H1 (cell line): ENCODE measurements around the gene B3GAT1. TPM values are rescaled to one million over a fixed set of nuclear protein-coding genes. Genes with fewer than 3 reads are reported as not detected.

ENCODE experiments used
- CTCF ChIA-PET: fragments of 300-600 bp; sonication (Branson Sonifier 250); formaldehyde crosslinking; loops from one replicate; lab custom pipeline; 2021; ENCODE audit not compliant: partially characterized antibody; lab: Charles Lee
- POLR2A ChIA-PET: fragments of 300-600 bp; sonication (Branson Sonifier 250); formaldehyde crosslinking; loops from one replicate; lab custom pipeline; 2021; ENCODE audit warnings: inconsistent platforms; ENCODE audit not compliant: partially characterized antibody; lab: Charles Lee
- DNase-seq, 2 experiments: peaks; one replicate each; pipeline versions ENCODE4 v3.0.0 to v3.0.0-alpha.2; 2010 to 2022; ENCODE audit warnings: low spot score in 2 of 2, low read depth in 1 of 2, mixed read lengths in 1 of 2
- FAIRE-seq: peaks from 2 replicates; lab custom pipeline; 2011; peaks lifted over from hg19 to GRCh38; lab: Jason Lieb, UNC
- H2AFZ ChIP-seq: 2 replicates; pipeline ENCODE4 v1.8.1; 2012; ENCODE audit warnings: low read length, inconsistent platforms
- H2AK5ac ChIP-seq: 2 replicates; pipeline ENCODE4 v1.6.1; 2013; ENCODE audit warnings: low read depth, low read length
- H2BK120ac ChIP-seq: replicated peaks from 2 replicates; pipeline ENCODE3; 2013; ENCODE audit warnings: low read depth, low read length, inconsistent platforms
- H2BK12ac ChIP-seq: 2 replicates; pipeline ENCODE4 v1.6.1; 2013; ENCODE audit warnings: low read depth, low read length
- H2BK15ac ChIP-seq: 2 replicates; pipeline ENCODE4 v1.6.1; 2013; ENCODE audit warnings: low read length
- H2BK20ac ChIP-seq: 2 replicates; pipeline ENCODE4 v1.6.1; 2013; ENCODE audit warnings: low read length
- H2BK5ac ChIP-seq: 2 replicates; pipeline ENCODE4 v1.6.1; 2013; ENCODE audit warnings: low read depth, low read length
- H3K14ac ChIP-seq: 2 replicates; pipeline ENCODE4 v1.6.1; 2013; ENCODE audit warnings: inconsistent platforms; ENCODE audit not compliant: insufficient read length
- H3K18ac ChIP-seq: 2 replicates; pipeline ENCODE4 v1.6.1; 2013; ENCODE audit warnings: low read length; ENCODE audit errors: extremely low read depth
- H3K23ac ChIP-seq: 2 replicates; pipeline ENCODE4 v1.6.1; 2013; ENCODE audit warnings: inconsistent platforms; ENCODE audit not compliant: insufficient read length
- H3K23me2 ChIP-seq: 2 replicates; pipeline ENCODE4 v1.6.1; 2013; ENCODE audit warnings: low read depth, low read length
- H3K27ac ChIP-seq: 2 replicates; pipeline ENCODE4 v1.6.1; 2011; ENCODE audit warnings: low read depth, low read length, inconsistent platforms
- H3K27me3 ChIP-seq, 4 experiments: replicated peaks in 1 of 4; 1 replicate in 1 of 4; 2 replicates in 3 of 4; pipeline versions ENCODE4 v1.6.1 to v1.8.1; 2011 to 2013; ENCODE audit warnings: low read length in 3 of 4, mild to moderate bottlenecking in 3 of 4, inconsistent platforms in 2 of 4, mixed read lengths in 2 of 4, moderate library complexity in 1 of 4; ENCODE audit not compliant: control insufficient read depth in 3 of 4, insufficient read depth in 3 of 4; ENCODE audit errors: extremely low read depth in 1 of 4
- H3K36me3 ChIP-seq, 4 experiments: 2 replicates each; pipeline versions ENCODE4 v1.6.1 to v1.8.1; 2011 to 2013; ENCODE audit warnings: mild to moderate bottlenecking in 4 of 4, low read length in 3 of 4, moderate library complexity in 2 of 4, control low read depth in 1 of 4, inconsistent platforms in 1 of 4; ENCODE audit not compliant: insufficient read depth in 4 of 4, control insufficient read depth in 2 of 4
- H3K4ac ChIP-seq: replicated peaks from 2 replicates; pipeline ENCODE3; 2013; ENCODE audit warnings: low read length, low read depth, mixed read lengths, inconsistent platforms; ENCODE audit not compliant: insufficient read length
- H3K4me1 ChIP-seq, 4 experiments: replicated peaks in 1 of 4; 1 replicate in 1 of 4; 2 replicates in 3 of 4; pipeline versions ENCODE4 v1.6.1 to v1.8.1; 2011 to 2013; ENCODE audit warnings: low read length in 3 of 4, inconsistent platforms in 2 of 4, mixed read lengths in 1 of 4; ENCODE audit not compliant: insufficient read depth in 4 of 4, control insufficient read depth in 3 of 4
- H3K4me2 ChIP-seq, 2 experiments: 2 replicates each; pipeline versions ENCODE4 v1.6.1 to v1.8.1; 2011 to 2013; ENCODE audit warnings: low read depth in 2 of 2, low read length in 2 of 2, control low read depth in 1 of 2, inconsistent platforms in 1 of 2, mild to moderate bottlenecking in 1 of 2; ENCODE audit not compliant: insufficient read depth in 1 of 2
- H3K4me3 ChIP-seq, 4 experiments: fragments of 200-600, 300-600 bp in 1 of 4; sonication (generic), shearing (Covaris generic), sonication (Bioruptor Twin) in 1 of 4; 2 replicates each; pipeline versions ENCODE4 v1.5.1 to v1.8.1; 2011 to 2016; ENCODE audit warnings: low read length in 4 of 4, low read depth in 3 of 4, control low read depth in 2 of 4, inconsistent platforms in 2 of 4, mild to moderate bottlenecking in 2 of 4, mixed read lengths in 1 of 4, moderate library complexity in 1 of 4; ENCODE audit not compliant: insufficient read depth in 2 of 4; ENCODE audit errors: extremely low read depth in 1 of 4
- H3K56ac ChIP-seq: replicated peaks from 2 replicates; pipeline ENCODE3; 2013; ENCODE audit warnings: low read depth, mild to moderate bottlenecking, mixed read lengths, low read length, inconsistent platforms; ENCODE audit not compliant: insufficient read length
- H3K79me1 ChIP-seq: 2 replicates; pipeline ENCODE4 v1.6.1; 2013; ENCODE audit warnings: low read depth, low read length, control low read depth
- H3K79me2 ChIP-seq, 2 experiments: 2 replicates each; pipeline versions ENCODE4 v1.6.1 to v1.8.1; 2012 to 2013; ENCODE audit warnings: low read length in 2 of 2, mild to moderate bottlenecking in 2 of 2, inconsistent platforms in 1 of 2; ENCODE audit not compliant: insufficient read depth in 2 of 2, control insufficient read depth in 1 of 2
- H3K9ac ChIP-seq, 4 experiments: replicated peaks in 1 of 4; 1 replicate in 1 of 4; 2 replicates in 3 of 4; pipeline versions ENCODE4 v1.6.1 to v1.8.1; 2011 to 2013; ENCODE audit warnings: low read depth in 3 of 4, low read length in 3 of 4, control low read depth in 2 of 4, mild to moderate bottlenecking in 2 of 4, moderate library complexity in 2 of 4, inconsistent platforms in 1 of 4; ENCODE audit errors: extremely low read depth in 1 of 4
- H3K9me3 ChIP-seq, 2 experiments: 2 replicates each; pipeline versions ENCODE4 v1.6.1 to v1.8.1; 2012 to 2013; ENCODE audit warnings: mild to moderate bottlenecking in 2 of 2, moderate library complexity in 2 of 2, control low read depth in 1 of 2, inconsistent platforms in 1 of 2, low read depth in 1 of 2, low read length in 1 of 2, mixed read lengths in 1 of 2; ENCODE audit not compliant: insufficient read depth in 2 of 2
- H4K20me1 ChIP-seq, 2 experiments: replicated peaks in 1 of 2; 2 replicates each; pipeline versions ENCODE3 to v1.8.1; 2011 to 2013; ENCODE audit warnings: inconsistent platforms in 2 of 2, low read length in 2 of 2, mild to moderate bottlenecking in 1 of 2; ENCODE audit not compliant: insufficient read depth in 2 of 2, control insufficient read depth in 1 of 2
- H4K5ac ChIP-seq: 2 replicates; pipeline ENCODE4 v1.6.1; 2013; ENCODE audit warnings: low read length, low read depth, mixed read lengths, inconsistent platforms; ENCODE audit not compliant: insufficient read length
- H4K8ac ChIP-seq: 2 replicates; pipeline ENCODE4 v1.8.0; 2013; ENCODE audit warnings: mild to moderate bottlenecking, moderate library complexity, low read length, inconsistent platforms; ENCODE audit not compliant: insufficient read depth; ENCODE audit errors: extremely low read depth
- H4K91ac ChIP-seq: replicated peaks from 2 replicates; pipeline ENCODE3; 2013; ENCODE audit warnings: low read length, mixed read lengths, inconsistent platforms; ENCODE audit not compliant: insufficient read length
- CBX8 ChIP-seq: fragments of 300-800, 300-1000 bp; sonication (generic); IDR thresholded peaks from 2 replicates; pipeline ENCODE4 v1.7.1; 2016; ENCODE audit warnings: low read depth, low read length, borderline replicate concordance
- KDM4A ChIP-seq: IDR thresholded peaks from one replicate; pipeline ENCODE4 v1.7.1; 2012; ENCODE audit warnings: low read depth, mild to moderate bottlenecking, moderate library complexity, low read length, inconsistent platforms; ENCODE audit not compliant: severe bottlenecking
- KDM5A ChIP-seq: fragments of 200-600 bp; IDR thresholded peaks from 2 replicates; pipeline ENCODE4 v1.7.1; 2012; ENCODE audit warnings: mild to moderate bottlenecking, low read length, inconsistent platforms, mixed read lengths
- NRF1 ChIP-seq: IDR thresholded peaks from 2 replicates; pipeline ENCODE4 v1.6.1; 2011; ENCODE audit warnings: mild to moderate bottlenecking, low read depth, low read length, improper control_type of control experiment
- PHF8 ChIP-seq: fragments of 200-600 bp; sonication (generic); conservative IDR thresholded peaks from 2 replicates; pipeline ENCODE4 v1.7.1; 2012; ENCODE audit warnings: low read depth, mild to moderate bottlenecking, inconsistent platforms, low read length, moderate library complexity
- TAF1 ChIP-seq: IDR thresholded peaks from 2 replicates; pipeline ENCODE4 v1.6.1; 2011; ENCODE audit warnings: mild to moderate bottlenecking, low read depth, low read length
- TAF7 ChIP-seq: optimal IDR thresholded peaks from 2 replicates; pipeline ENCODE3; 2011; ENCODE audit warnings: low read depth, mild to moderate bottlenecking, inconsistent platforms, low read length, moderate library complexity, borderline replicate concordance
- ZNF274 ChIP-seq: IDR thresholded peaks from 2 replicates; pipeline ENCODE4 v1.7.0; 2012; ENCODE audit warnings: low read length, borderline replicate concordance; ENCODE audit errors: extremely low read depth
- WGBS, 2 experiments: shearing (Covaris generic) in 1 of 2; methylation state at CpG; one replicate each; pipeline versions ENCODE4 v1.1.6 to v1.1.7; 2013 to 2015; ENCODE audit warnings: low lambda C conversion rate in 2 of 2, mixed read lengths in 2 of 2, inconsistent platforms in 1 of 2, low coverage in 1 of 2, missing lambda C conversion rate in 1 of 2; ENCODE audit not compliant: insufficient replicate concordance in 2 of 2, insufficient coverage in 1 of 2, insufficient read length in 1 of 2; ENCODE audit errors: extremely low coverage in 1 of 2, missing lambda C conversion rate in 1 of 2; 5-methylcytosine and 5-hydroxymethylcytosine counted together
- polyA plus RNA-seq, 7 experiments: library from polyadenylated mRNA; depleted of rRNA in 3 of 7; stranded (reverse) in 5 of 7; unstranded in 2 of 7; fragments of >200 nt in 5 of 7; fragments of 200-250 nt in 2 of 7; gene quantifications; 1 replicate in 5 of 7; 2 replicates in 1 of 7; 4 replicates in 1 of 7; pipeline versions ENCODE4 v1.2.1 to v1.2.3, GENCODE V29; 2011 to 2013; ENCODE audit warnings: missing spikeins in 2 of 7, mixed read lengths in 2 of 7
- total RNA-seq: library from RNA; stranded (reverse); fragmentation: NEBNext Ultra II Directional; extraction: Animal tissue kit (Norgen Biotek cat#: 25700); gene quantifications from 2 replicates; pipeline ENCODE4 v1.2.1, GENCODE V29; 2021
- TF ChIP-seq, protein P1 (sequence below), 3 experiments: IDR thresholded peaks; 1 replicate in 2 of 3; 2 replicates in 1 of 3; pipeline versions ENCODE4 v1.5.1 to v1.6.1; 2011; ENCODE audit warnings: low read length in 3 of 3, mild to moderate bottlenecking in 3 of 3, inconsistent platforms in 2 of 3, low read depth in 1 of 3, moderate library complexity in 1 of 3; ENCODE audit not compliant: insufficient read depth in 1 of 3; ENCODE audit errors: control extremely low read depth in 1 of 3

Gene B3GAT1
- total and polyA plus RNA-seq, 2 of the 8 experiments (the other 6 are each of a cell fraction or from before 2014, with no cell fraction given) = 19.7 to 32.4 TPM

DNA sequence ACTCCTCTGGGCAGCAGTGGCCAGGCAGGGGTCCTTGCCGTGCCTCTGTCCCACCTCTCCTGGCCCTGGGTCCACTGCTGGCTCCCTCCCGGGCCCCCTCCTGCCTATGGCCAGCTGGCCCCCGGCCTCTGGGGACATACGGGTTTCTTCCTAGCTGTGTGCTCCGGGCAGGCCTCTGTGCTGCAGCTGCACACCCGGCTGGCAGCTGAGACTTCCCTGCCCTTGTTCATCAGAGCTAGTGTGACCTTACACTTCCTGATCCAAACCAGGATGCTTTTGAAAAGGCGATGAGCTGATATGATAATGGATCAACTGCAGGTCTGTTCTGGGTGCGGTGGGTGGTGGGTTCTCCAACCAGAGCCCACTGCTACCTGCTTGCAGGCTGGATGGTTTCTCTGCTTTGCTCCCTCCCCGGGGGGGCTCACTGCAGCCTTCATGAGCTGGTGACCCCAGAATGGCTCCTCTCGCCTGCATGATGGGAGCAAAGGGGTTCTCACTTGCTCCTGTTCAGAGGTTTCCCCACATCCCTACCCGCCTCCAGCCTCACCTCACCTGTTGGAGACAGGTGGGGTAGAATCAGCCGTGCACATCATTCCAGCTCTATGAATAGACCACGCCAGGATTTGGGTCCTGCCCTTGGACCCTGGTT, 13.3 kb downstream of the B3GAT1 start:
- POLR2A ChIA-PET = interaction anchor here (1.3 to 1.4 kb wide), 2 partner anchors 11 to 12 kb away, joined by 3 read pairs; no protein-coding TSS in a partner anchor
- Histone ChIP-seq H3K79me2 (peaks cover 0 to 49% of the 10 kb centered on the region in 2 experiments; a peak in 1 of 4 replicates), H3K36me3 (peaks cover 0 to 4% (median 0%) of the 10 kb centered on the region in 4 experiments; a peak in 1 of 8 replicates), H3K27ac (no peak overlapping the region), H3K23ac (no peak overlapping the region), H4K5ac (no peak overlapping the region), H2AK5ac (no peak overlapping the region), H3K18ac (no peak overlapping the region), H4K8ac (no peak overlapping the region; the same call in 1 of the 2 replicates), H3K9me3 (no peaks in the 10 kb centered on the region), H3K4me3 (no peak overlapping the region), H4K91ac (no peak overlapping the region), H3K4ac (no peak overlapping the region), H3K79me1 (peaks cover 11% of the 10 kb centered on the region), H2BK12ac (no peak overlapping the region), H2BK5ac (no peak overlapping the region), H3K14ac (no peak overlapping the region), H3K27me3 (no peaks in the 10 kb centered on the region), H3K56ac (no peak overlapping the region), H3K9ac (no peak overlapping the region), H2BK15ac (no peak overlapping the region), H4K20me1 (peaks cover 6 to 32% of the 10 kb centered on the region in 2 experiments), H3K23me2 (0 out of 2 replicates have a peak, but pooled peaks cover 2% of the 10 kb centered on the region), H3K4me2 (no peak overlapping the region), H3K4me1 (peaks cover 0 to 12% (median 3%) of the 10 kb centered on the region in 4 experiments; a peak in 2 of 7 replicates), H2AFZ (no peak overlapping the region), H2BK120ac (no peak overlapping the region), H2BK20ac (no peak overlapping the region)
- FAIRE-seq (no peak), DNase-seq (no peak)
- CTCF ChIA-PET = interaction anchor here (0.6 to 1.8 kb wide), 7 partner anchors 12 to 434 kb away, joined by 3 to 9 read pairs (median 4); partner anchors contain the start of gene B3GAT1
- WGBS, 2 experiments = 89% methylated on average over 13 of the region's 13 CpGs; no CpG with 5 or more reads in 1 of the 2 experiments
- no peak for TF ChIP-seq KDM5A
- TF ChIP-seq ZNF274 = no peak
- TF ChIP-seq NRF1 = no peak
- TF ChIP-seq, protein P1, sequence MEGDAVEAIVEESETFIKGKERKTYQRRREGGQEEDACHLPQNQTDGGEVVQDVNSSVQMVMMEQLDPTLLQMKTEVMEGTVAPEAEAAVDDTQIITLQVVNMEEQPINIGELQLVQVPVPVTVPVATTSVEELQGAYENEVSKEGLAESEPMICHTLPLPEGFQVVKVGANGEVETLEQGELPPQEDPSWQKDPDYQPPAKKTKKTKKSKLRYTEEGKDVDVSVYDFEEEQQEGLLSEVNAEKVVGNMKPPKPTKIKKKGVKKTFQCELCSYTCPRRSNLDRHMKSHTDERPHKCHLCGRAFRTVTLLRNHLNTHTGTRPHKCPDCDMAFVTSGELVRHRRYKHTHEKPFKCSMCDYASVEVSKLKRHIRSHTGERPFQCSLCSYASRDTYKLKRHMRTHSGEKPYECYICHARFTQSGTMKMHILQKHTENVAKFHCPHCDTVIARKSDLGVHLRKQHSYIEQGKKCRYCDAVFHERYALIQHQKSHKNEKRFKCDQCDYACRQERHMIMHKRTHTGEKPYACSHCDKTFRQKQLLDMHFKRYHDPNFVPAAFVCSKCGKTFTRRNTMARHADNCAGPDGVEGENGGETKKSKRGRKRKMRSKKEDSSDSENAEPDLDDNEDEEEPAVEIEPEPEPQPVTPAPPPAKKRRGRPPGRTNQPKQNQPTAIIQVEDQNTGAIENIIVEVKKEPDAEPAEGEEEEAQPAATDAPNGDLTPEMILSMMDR (IDR thresholded peaks at IDR 0.05; ENCODE audit: control extremely low read depth in 1 of 3, insufficient read depth in 1 of 3, low read depth in 1 of 3, low read length in 3 of 3) = no peak
- TF ChIP-seq PHF8 = no peak
- TF ChIP-seq CBX8 = no peak
- no peak for TF ChIP-seq KDM4A
- no peak for TF ChIP-seq TAF7
- TF ChIP-seq TAF1 = no peak
